Measurements from ENCODE around the gene TMEM63B. TPM values are rescaled to one million over a fixed set of nuclear protein-coding genes. Genes with fewer than 3 reads are reported as not detected.

The TMEM63B gene
- total and polyA plus RNA-seq, 11 donors = 26.2 to 52.9 (median 41.2) TPM

DNA sequence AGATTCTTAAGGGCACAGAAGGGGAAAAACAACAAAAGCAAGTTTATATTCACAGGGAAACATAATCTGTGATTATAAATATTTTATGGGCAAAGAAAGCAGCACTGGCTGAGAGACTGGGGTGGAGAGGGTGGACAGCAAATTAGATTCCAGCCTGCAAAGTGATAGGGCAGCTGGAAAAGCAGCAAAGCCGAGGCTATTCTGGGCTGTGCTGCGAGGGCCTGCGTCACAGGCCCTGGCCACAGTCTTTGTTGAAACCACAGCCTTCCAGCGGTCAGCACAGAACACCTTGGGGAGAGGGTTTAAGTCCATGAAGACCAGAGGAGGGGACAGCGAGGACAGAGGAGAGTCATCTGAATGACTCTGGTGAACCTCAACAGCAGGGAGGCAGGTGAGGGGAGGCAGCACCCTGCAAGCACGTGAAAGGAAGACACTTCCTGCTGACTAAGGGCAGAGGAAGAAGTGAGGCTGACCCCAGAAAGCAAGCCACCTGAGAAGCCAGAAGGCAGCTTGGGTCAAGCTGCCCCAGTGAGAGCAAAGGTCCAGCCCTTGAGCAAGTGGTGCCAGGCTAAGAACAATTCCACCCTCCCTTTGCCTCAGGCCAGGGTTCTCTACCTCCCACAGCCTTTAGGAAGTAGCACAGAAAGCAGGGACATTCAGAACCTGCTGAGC is 17.2 kb upstream of the TMEM63B start:
- WGBS, 4 donors = 45 to 64% (median 63%) methylated on average over 6 of the region's 6 CpGs
- DNase-seq = peak in 4 of 5 donors; percentile 35 to 64 (median 62)
- no peaks in the 10 kb centered on the region for H3K27me3 ChIP-seq
- H3K27ac ChIP-seq = peak overlapping the region; percentile 51 to 96 (median 86)
- intact Hi-C loops (cut with DNase I) = no loop called here
- peak; percentile 91 to 94 (median 92) for ATAC-seq
- TF ChIP-seq POLR2A (IDR thresholded peaks at IDR 0.05) = no peak
- peaks cover 0 to 57% (median 24%) of the 10 kb centered on the region in 12 donors for H3K4me1 ChIP-seq
- H3K36me3 ChIP-seq = peaks cover 0 to 85% (median 43%) of the 10 kb centered on the region in 9 donors
- H3K4me3 ChIP-seq = no peak overlapping the region
- H3K9me3 ChIP-seq = no peaks in the 10 kb centered on the region

GRCh38 chr6:44110966-44111365 is 16.4 kb upstream of the TMEM63B start:
- Histone ChIP-seq H3K4me1 (peaks cover 0 to 53% (median 18%) of the 10 kb centered on the region in 12 donors), H3K9me3 (no peaks in the 10 kb centered on the region)
- intact Hi-C loops (cut with DNase I) = no loop called here

GRCh38 chr6:44111434-44112417 is 15.6 kb upstream of the TMEM63B start:
- no peak for DNase-seq
- intact Hi-C loops (cut with DNase I) = no loop called here
- TF ChIP-seq, protein P1, sequence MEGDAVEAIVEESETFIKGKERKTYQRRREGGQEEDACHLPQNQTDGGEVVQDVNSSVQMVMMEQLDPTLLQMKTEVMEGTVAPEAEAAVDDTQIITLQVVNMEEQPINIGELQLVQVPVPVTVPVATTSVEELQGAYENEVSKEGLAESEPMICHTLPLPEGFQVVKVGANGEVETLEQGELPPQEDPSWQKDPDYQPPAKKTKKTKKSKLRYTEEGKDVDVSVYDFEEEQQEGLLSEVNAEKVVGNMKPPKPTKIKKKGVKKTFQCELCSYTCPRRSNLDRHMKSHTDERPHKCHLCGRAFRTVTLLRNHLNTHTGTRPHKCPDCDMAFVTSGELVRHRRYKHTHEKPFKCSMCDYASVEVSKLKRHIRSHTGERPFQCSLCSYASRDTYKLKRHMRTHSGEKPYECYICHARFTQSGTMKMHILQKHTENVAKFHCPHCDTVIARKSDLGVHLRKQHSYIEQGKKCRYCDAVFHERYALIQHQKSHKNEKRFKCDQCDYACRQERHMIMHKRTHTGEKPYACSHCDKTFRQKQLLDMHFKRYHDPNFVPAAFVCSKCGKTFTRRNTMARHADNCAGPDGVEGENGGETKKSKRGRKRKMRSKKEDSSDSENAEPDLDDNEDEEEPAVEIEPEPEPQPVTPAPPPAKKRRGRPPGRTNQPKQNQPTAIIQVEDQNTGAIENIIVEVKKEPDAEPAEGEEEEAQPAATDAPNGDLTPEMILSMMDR (IDR thresholded peaks at IDR 0.05) = no peak
- no peak for TF ChIP-seq POLR2A (IDR thresholded peaks at IDR 0.05)
- H3K4me1 ChIP-seq = peaks cover 0 to 53% (median 21%) of the 10 kb centered on the region in 12 donors
- H3K27ac ChIP-seq = peak overlapping the region in 3 of 12 donors; percentile 85 to 92 (median 89)
- H3K9me3 ChIP-seq = no peaks in the 10 kb centered on the region
- no peaks in the 10 kb centered on the region for H3K27me3 ChIP-seq
- peaks cover 0 to 80% (median 47%) of the 10 kb centered on the region in 9 donors for H3K36me3 ChIP-seq
- H3K4me3 ChIP-seq = no peak overlapping the region
- no peak for ATAC-seq
- whole genome bisulfite sequencing, 4 donors = 69 to 84% (median 75%) methylated on average over 6 of the region's 6 CpGs

More at GRCh38 chr6:44110966-44111365, 16.4 kb upstream of the TMEM63B start:
- Histone ChIP-seq H3K27me3 (no peaks in the 10 kb centered on the region), H3K4me3 (no peak overlapping the region), H3K36me3 (peaks cover 0 to 87% (median 47%) of the 10 kb centered on the region in 9 donors), H3K27ac (peak overlapping the region in 8 of 12 donors; percentile 60 to 96 (median 89))
- no peak for DNase-seq
- no peak for ATAC-seq
- WGBS, 4 donors = 92 to 99% (median 95%) methylated on average over 3 of the region's 3 CpGs
- TF ChIP-seq POLR2A (IDR thresholded peaks at IDR 0.05) = no peak
- TF ChIP-seq, protein P1 (IDR thresholded peaks at IDR 0.05) = no peak

- ATAC-seq (no peak), DNase-seq (no peak)
- no peaks in the 10 kb centered on the region for H3K9me3 ChIP-seq
- 33 to 59% (median 52%) methylated on average over 2 to 3 of the region's 3 CpGs for WGBS, 4 donors
- H3K4me3 ChIP-seq = no peak overlapping the region
- H3K27me3 ChIP-seq = no peaks in the 10 kb centered on the region
- peaks cover 0 to 63% (median 26%) of the 10 kb centered on the region in 12 donors for H3K4me1 ChIP-seq
- no peak overlapping the region for H3K27ac ChIP-seq
- intact Hi-C loops (cut with DNase I) = no loop called here
- peaks cover 0 to 77% (median 47%) of the 10 kb centered on the region in 9 donors for H3K36me3 ChIP-seq
- TF ChIP-seq POLR2A (IDR thresholded peaks at IDR 0.05) = no peak
- TF ChIP-seq, protein P1 (IDR thresholded peaks at IDR 0.05) = no peak
Observed at GRCh38 chr6:44113414-44113813, 13.9 kb upstream of the TMEM63B start.

All from heart left ventricle (tissue), 16 donors.